ENCODE data around the gene ATL3. TPM values are rescaled to one million over a fixed set of nuclear protein-coding genes. Genes with fewer than 3 reads are reported as not detected.

Gene ATL3, protein sequence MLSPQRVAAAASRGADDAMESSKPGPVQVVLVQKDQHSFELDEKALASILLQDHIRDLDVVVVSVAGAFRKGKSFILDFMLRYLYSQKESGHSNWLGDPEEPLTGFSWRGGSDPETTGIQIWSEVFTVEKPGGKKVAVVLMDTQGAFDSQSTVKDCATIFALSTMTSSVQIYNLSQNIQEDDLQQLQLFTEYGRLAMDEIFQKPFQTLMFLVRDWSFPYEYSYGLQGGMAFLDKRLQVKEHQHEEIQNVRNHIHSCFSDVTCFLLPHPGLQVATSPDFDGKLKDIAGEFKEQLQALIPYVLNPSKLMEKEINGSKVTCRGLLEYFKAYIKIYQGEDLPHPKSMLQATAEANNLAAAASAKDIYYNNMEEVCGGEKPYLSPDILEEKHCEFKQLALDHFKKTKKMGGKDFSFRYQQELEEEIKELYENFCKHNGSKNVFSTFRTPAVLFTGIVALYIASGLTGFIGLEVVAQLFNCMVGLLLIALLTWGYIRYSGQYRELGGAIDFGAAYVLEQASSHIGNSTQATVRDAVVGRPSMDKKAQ
- 10 to 100 TPM; 10.4 to 30.4 (median 13.8) TPM for total RNA-seq
- 1 to 10 TPM; 4.7 to 7.5 TPM for polyA plus RNA-seq
- long read RNA-seq, donor 1, full-length matches to known transcripts, result 1 of 4 reads
- long read RNA-seq, donor 1, partial matches to known transcripts, result 0 of 4 reads
- long read RNA-seq, donor 1, other reads (novel, unspliced or antisense), result 3 of 4 reads
- long read RNA-seq, donor 2, full-length matches to known transcripts, result 6 of 13 reads
- long read RNA-seq, donor 2, partial matches to known transcripts, result 1 of 13 reads
- long read RNA-seq, donor 2, other reads (novel, unspliced or antisense), result 6 of 13 reads
- long read RNA-seq, donor 3, full-length matches to known transcripts, result 5 of 9 reads
- long read RNA-seq, donor 3, partial matches to known transcripts, result 0 of 9 reads
- long read RNA-seq, donor 3, other reads (novel, unspliced or antisense), result 4 of 9 reads

DNA sequence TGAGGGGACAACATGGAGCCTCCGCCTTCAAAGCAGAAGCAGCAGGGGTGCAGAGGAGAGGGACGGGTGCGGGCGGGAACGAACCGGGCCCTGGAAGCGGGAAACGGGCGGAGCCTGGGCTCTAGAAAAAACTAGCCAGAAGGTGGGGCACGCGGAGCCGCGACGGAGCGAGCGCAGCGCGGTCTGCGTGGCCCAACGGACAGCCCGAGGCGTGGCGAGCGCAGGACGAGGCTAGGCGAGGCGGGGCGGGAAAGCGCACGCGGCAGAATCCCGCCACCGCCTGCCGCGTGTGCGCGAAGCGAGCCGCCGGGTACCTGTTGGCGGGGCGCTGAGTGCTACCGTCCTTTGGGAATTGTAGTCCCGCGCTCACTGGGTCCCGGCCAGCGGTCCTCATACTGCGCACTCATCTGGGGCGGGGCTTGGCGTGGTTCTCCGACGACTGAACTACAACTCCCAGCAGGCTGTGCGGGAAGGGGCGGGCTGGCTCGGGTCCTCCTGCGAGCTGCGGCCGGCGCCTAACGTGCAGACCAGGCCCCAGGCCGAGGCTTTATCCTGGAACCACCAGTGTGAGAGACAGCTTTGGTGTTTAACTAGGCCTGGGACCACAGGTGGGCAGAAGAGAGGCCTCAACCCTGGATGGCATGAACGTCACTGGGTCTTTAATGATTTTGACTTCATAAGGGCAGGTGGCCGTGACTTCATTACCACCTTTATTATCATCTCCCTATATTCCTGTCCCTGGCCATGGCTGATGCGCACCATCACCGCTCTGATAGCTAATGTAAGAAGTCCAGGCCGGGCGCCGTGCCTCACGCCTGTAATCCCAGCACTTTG is at the start of gene ATL3:
Gene ATL3 (minus strand): TSS at position 55 of the 834 bp plus-strand sequence. CDS start 41 bp downstream, at position 14.
- Histone ChIP-seq H3K27ac (peak within 1 kb of the TSS; percentile 90 to 99 (median 98)), H3K4me3 (peak within 1 kb of the TSS; percentile 66 to 99 (median 89)), H3K27me3 (no peaks in the 10 kb centered on the region), H3K9me3 (no peaks in the 10 kb centered on the region), H3K36me3 (peaks cover 0 to 10% (median 0%) of the 10 kb centered on the region in 9 donors), H3K4me1 (peaks cover 2 to 48% (median 36%) of the 10 kb centered on the region in 12 donors)
- ATAC-seq (peak; percentile 96 to 98 (median 96)), DNase-seq (peak; percentile 98)
- TF ChIP-seq, protein P1, sequence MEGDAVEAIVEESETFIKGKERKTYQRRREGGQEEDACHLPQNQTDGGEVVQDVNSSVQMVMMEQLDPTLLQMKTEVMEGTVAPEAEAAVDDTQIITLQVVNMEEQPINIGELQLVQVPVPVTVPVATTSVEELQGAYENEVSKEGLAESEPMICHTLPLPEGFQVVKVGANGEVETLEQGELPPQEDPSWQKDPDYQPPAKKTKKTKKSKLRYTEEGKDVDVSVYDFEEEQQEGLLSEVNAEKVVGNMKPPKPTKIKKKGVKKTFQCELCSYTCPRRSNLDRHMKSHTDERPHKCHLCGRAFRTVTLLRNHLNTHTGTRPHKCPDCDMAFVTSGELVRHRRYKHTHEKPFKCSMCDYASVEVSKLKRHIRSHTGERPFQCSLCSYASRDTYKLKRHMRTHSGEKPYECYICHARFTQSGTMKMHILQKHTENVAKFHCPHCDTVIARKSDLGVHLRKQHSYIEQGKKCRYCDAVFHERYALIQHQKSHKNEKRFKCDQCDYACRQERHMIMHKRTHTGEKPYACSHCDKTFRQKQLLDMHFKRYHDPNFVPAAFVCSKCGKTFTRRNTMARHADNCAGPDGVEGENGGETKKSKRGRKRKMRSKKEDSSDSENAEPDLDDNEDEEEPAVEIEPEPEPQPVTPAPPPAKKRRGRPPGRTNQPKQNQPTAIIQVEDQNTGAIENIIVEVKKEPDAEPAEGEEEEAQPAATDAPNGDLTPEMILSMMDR (IDR thresholded peaks at IDR 0.05), result peak in 5 of 12 donors; percentile 14 to 41 (median 24)
- TF ChIP-seq POLR2A (IDR thresholded peaks at IDR 0.05), result peak in 1 of 2 donors; percentile 71
- WGBS, 4 donors, result 11 to 17% (median 12%) methylated on average over 44 to 69 of the region's 69 CpGs
- intact Hi-C loops (cut with DNase I), result loop anchor here in 3 of 10 donors (1.0 to 2.0 kb wide), 3 partner anchors 10 to 67 kb away; partner anchors contain the start of genes RTN3 (in 2 of the 3) and PLAAT3 (in 1 of the 3)

DNA sequence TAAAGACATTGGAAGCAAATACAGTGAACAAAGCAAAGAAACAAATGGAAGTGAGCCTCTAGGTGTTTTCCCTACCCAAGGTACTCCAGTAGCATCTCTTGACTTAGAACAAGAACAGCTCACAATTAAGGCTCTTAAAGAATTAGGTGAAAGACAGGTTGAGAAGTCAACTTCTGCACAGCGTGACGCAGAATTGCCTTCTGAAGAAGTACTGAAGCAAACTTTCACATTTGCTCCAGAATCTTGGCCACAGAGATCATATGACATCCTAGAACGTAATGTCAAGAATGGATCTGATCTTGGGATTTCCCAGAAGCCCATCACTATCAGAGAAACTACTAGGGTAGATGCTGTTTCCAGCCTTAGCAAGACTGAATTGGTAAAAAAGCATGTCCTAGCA is 49.4 kb upstream of the ATL3 start:
- 96 to 100% (median 98%) methylated on average over 3 of the region's 3 CpGs for WGBS, 4 donors
- Histone ChIP-seq H3K27me3 (no peaks in the 10 kb centered on the region), H3K27ac (no peak overlapping the region), H3K9me3 (no peaks in the 10 kb centered on the region), H3K4me1 (no peaks in the 10 kb centered on the region), H3K4me3 (no peak overlapping the region), H3K36me3 (peaks cover 0 to 20% (median 0%) of the 10 kb centered on the region in 9 donors)
- ATAC-seq (no peak), DNase-seq (no peak)
- intact Hi-C loops (cut with DNase I), result no loop called here
- no peak for TF ChIP-seq POLR2A (IDR thresholded peaks at IDR 0.05)
- TF ChIP-seq, protein P1 (IDR thresholded peaks at IDR 0.05), result no peak

DNA sequence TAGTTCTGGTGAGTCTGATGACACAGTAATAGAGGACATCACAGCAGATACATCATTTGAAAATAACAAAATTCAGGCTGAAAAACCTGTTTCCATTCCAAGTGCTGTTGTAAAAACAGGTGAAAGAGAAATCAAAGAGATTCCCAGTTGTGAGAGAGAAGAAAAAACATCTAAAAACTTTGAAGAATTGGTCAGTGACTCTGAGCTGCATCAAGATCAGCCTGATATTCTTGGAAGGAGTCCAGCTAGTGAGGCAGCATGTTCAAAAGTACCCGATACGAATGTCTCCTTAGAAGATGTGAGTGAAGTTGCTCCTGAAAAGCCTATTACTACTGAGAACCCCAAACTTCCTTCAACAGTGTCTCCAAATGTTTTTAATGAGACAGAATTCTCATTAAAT is 48.8 kb upstream of the ATL3 start:
- no peaks in the 10 kb centered on the region for H3K4me1 ChIP-seq
- peaks cover 0 to 20% (median 5%) of the 10 kb centered on the region in 9 donors for H3K36me3 ChIP-seq
- H3K27ac ChIP-seq, result no peak overlapping the region
- no peaks in the 10 kb centered on the region for H3K27me3 ChIP-seq
- TF ChIP-seq, protein P1 (IDR thresholded peaks at IDR 0.05), result no peak
- no peak for TF ChIP-seq POLR2A (IDR thresholded peaks at IDR 0.05)
- ATAC-seq (no peak), DNase-seq (no peak)
- H3K9me3 ChIP-seq, result no peaks in the 10 kb centered on the region
- intact Hi-C loops (cut with DNase I), result no loop called here
- H3K4me3 ChIP-seq, result no peak overlapping the region
- 70 to 76% (median 74%) methylated on average over 2 of the region's 2 CpGs for WGBS, 4 donors

Measured in heart left ventricle (tissue), 16 donors.